B cell (primary cell): Measurements from ENCODE around the gene SMARCC1. TPM values are rescaled to one million over a fixed set of nuclear protein-coding genes. Genes with fewer than 3 reads are reported as not detected.

Experiments used
- ATAC-seq: fragments of 200-7000 bp; cut with Tn5 transposase; one replicate; pipeline ENCODE4 v1.10.0; 2021; ENCODE audit warnings: low read depth, mild to moderate bottlenecking, moderate number of reproducible peaks, moderate library complexity
- CTCF ChIA-PET: fragments of 350-600 bp; sonication (Branson Sonifier 250); formaldehyde crosslinking; loops from one replicate; lab custom pipeline; 2021; ENCODE audit warnings: antibody characterized with exemption, inconsistent platforms; lab: Charles Lee
- POLR2A ChIA-PET: fragments of 350-600 bp; sonication (Branson Sonifier 250); formaldehyde crosslinking; loops from one replicate; lab custom pipeline; 2021; ENCODE audit warnings: antibody characterized with exemption; lab: Charles Lee
- DNase-seq: peaks from one replicate; pipeline ENCODE4 v3.0.0; 2013
- H2AFZ ChIP-seq: 2 replicates; pipeline ENCODE4 v1.6.1; 2012; ENCODE audit warnings: mild to moderate bottlenecking, low read depth, low read length; ENCODE audit not compliant: insufficient read depth, poor library complexity, severe bottlenecking
- H3K27ac ChIP-seq, 2 donors: 1 replicate in 1 of 2; 2 replicates in 1 of 2; pipeline ENCODE4 v1.5.1; 2012 to 2013; ENCODE audit warnings: low read length in 2 of 2, mild to moderate bottlenecking in 2 of 2, moderate library complexity in 1 of 2
- H3K27me3 ChIP-seq, 4 experiments: fragments of 200-600 bp in 1 of 4; sonication (generic) in 1 of 4; replicated peaks in 1 of 4; 1 replicate in 2 of 4; 2 replicates in 2 of 4; pipeline versions ENCODE4 v1.6.1 to v1.7.0; 2013 to 2016; ENCODE audit warnings: low read length in 3 of 4, mild to moderate bottlenecking in 2 of 4, mixed read lengths in 1 of 4, moderate library complexity in 1 of 4; ENCODE audit not compliant: insufficient read depth in 4 of 4, control insufficient read depth in 3 of 4; ENCODE audit errors: control extremely low read depth in 1 of 4
- H3K36me3 ChIP-seq, 2 experiments: replicated peaks in 1 of 2; 1 replicate in 1 of 2; 2 replicates in 1 of 2; pipeline versions ENCODE4 v1.6.1 to v1.7.1; 2013; ENCODE audit warnings: low read length in 1 of 2; ENCODE audit not compliant: insufficient read depth in 2 of 2, control insufficient read depth in 1 of 2; ENCODE audit errors: control extremely low read depth in 1 of 2, extremely low read depth in 1 of 2
- H3K4me1 ChIP-seq, 2 donors: fragments of 200-600 bp in 1 of 2; sonication (generic) in 1 of 2; 1 replicate in 1 of 2; 2 replicates in 1 of 2; pipeline versions ENCODE4 v1.5.1 to v1.6.1; 2013 to 2017; ENCODE audit warnings: low read length in 2 of 2; ENCODE audit not compliant: control insufficient read depth in 2 of 2, insufficient read depth in 2 of 2
- H3K4me2 ChIP-seq: replicated peaks from 2 replicates; pipeline ENCODE3; 2012; ENCODE audit warnings: mild to moderate bottlenecking, low read depth, low read length; ENCODE audit not compliant: poor library complexity, severe bottlenecking
- H3K4me3 ChIP-seq, 5 experiments: fragments of 200-600 bp in 1 of 5; sonication (generic) in 1 of 5; 1 replicate in 3 of 5; 2 replicates in 2 of 5; pipeline versions ENCODE4 v1.5.1 to v1.7.0; 2011 to 2016; ENCODE audit warnings: low read length in 4 of 5, mild to moderate bottlenecking in 4 of 5, low read depth in 2 of 5, control low read depth in 1 of 5, moderate library complexity in 1 of 5; ENCODE audit not compliant: insufficient read depth in 1 of 5; ENCODE audit errors: control extremely low read depth in 1 of 5, extremely low read depth in 1 of 5
- H3K79me2 ChIP-seq: fragments of 200-600 bp; sonication (generic); one replicate; pipeline ENCODE4 v1.6.0; 2016; ENCODE audit warnings: low read length; ENCODE audit not compliant: control insufficient read depth, insufficient read depth
- H3K9ac ChIP-seq: fragments of 200-600 bp; sonication (generic); 2 replicates; pipeline ENCODE4 v1.6.1; 2017; ENCODE audit warnings: mild to moderate bottlenecking, low read length, moderate library complexity
- H3K9me3 ChIP-seq, 3 donors: one replicate each; pipeline versions ENCODE4 v1.6.1 to v1.7.1; 2013; ENCODE audit warnings: low read length in 2 of 3; ENCODE audit not compliant: control insufficient read depth in 2 of 3, insufficient read depth in 1 of 3; ENCODE audit errors: control extremely low read depth in 1 of 3
- H4K20me1 ChIP-seq: 2 replicates; pipeline ENCODE4 v1.6.0; 2012; ENCODE audit warnings: mild to moderate bottlenecking, low read length; ENCODE audit not compliant: insufficient read depth, control insufficient read depth, poor library complexity, severe bottlenecking
- H3K27ac Mint-ChIP-seq: one replicate; pipeline ENCODE4 v1.8.0; 2021; ENCODE audit warnings: mixed read lengths
- H3K27me3 Mint-ChIP-seq: one replicate; pipeline ENCODE4 v1.8.0; 2021; ENCODE audit warnings: mixed read lengths
- H3K4me1 Mint-ChIP-seq: one replicate; pipeline ENCODE4 v1.8.0; 2021; ENCODE audit warnings: mixed read lengths
- H3K4me3 Mint-ChIP-seq: one replicate; pipeline ENCODE4 v1.8.0; 2021; ENCODE audit warnings: mixed read lengths
- H3K9me3 Mint-ChIP-seq: one replicate; pipeline ENCODE4 v1.8.0; 2022; ENCODE audit warnings: mixed read lengths; ENCODE audit not compliant: insufficient read depth
- EZH2 ChIP-seq: IDR thresholded peaks from 2 replicates; pipeline ENCODE4 v1.6.1; 2012; ENCODE audit warnings: borderline replicate concordance, low read depth, mild to moderate bottlenecking, moderate library complexity, low read length; ENCODE audit not compliant: insufficient read depth, poor library complexity, severe bottlenecking
- WGBS: methylation state at CpG from one replicate; pipeline ENCODE4 v1.1.5; 2013; ENCODE audit warnings: missing lambda C conversion rate; ENCODE audit not compliant: insufficient coverage; 5-methylcytosine and 5-hydroxymethylcytosine counted together
- intact Hi-C: fragments of 100-400 bp; cut with micrococcal nuclease; formaldehyde crosslinking; loops from one replicate; pipeline ENCODE4 v1.10.0; 2022
- polyA plus RNA-seq: library from polyadenylated mRNA; depleted of rRNA; stranded (reverse); fragments of >200 nt; gene quantifications from 2 replicates; pipeline ENCODE4 v1.2.3, GENCODE V29; 2012
- total RNA-seq, 2 donors: library from RNA; stranded (reverse); fragments of 120-200 nt in 1 of 2; gene quantifications; 1 replicate in 1 of 2; 2 replicates in 1 of 2; pipeline versions ENCODE4 v1.2.3 to v1.2.4, GENCODE V29; 2013 to 2022
- TF ChIP-seq, protein P1 (sequence below): fragments of 200-600 bp; IDR thresholded peaks from one replicate; pipeline ENCODE4 v1.8.0; 2022; ENCODE audit warnings: antibody characterized with exemption, mild to moderate bottlenecking

Gene SMARCC1
- total and polyA plus RNA-seq, 2 donors (not counting 1 experiment from before 2014, with no cell fraction given): 13.1 to 155 TPM

DNA sequence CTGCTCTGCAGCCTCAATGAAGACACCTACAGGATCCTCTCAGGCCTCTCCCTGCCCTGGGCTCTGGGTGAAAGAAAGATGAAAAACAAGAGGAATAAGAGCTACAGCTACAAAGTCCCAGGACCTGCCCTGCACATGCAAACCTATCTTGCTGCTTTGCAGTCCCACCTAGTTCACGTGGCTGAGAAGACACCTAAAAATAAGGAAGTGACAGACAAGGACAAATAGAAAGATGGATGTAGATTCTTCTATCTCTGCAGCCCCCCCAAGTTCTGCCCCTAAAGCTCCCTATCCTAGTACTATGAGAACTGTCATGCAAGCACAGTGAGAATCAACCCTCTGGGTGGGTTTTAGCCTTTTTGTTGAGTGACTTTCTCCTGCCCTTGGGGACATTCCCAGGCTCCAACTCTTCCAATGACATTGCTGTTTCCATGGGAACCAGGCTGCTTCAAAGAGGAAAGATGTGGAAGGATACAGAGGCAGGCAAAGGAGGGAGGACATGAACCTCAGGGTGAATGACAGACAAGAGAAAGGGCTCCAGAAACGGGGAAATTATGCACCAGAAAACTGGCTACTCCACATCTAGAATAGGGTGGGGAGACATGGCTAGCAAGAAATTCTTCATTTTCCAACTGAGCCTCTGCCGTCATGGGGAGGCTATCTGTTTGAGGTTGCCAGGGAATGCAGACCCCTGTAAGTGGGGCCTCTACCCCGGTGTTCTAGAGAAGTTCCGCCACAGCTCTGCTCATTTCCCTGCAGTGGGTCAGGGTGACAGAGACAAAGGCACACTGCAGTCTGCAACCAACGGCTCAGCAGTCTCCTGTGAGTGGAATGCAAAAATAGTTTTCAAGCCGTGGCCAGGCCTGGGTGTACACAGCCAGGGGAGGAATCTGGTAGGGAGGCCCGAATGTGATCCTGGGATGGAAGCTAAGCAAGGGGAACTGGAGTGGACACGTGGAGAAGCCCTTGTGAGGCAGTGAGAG lies 208.2 kb downstream of the SMARCC1 start:
- Histone ChIP-seq H3K4me1 (peaks cover 8 to 9% of the 10 kb centered on the region in 2 donors), H2AFZ (no peak overlapping the region), H3K9me3 (peaks cover 0 to 5% (median 0%) of the 10 kb centered on the region in 3 donors), H3K4me3 (no peak overlapping the region), H4K20me1 (no peaks in the 10 kb centered on the region), H3K36me3 (no peaks in the 10 kb centered on the region), H3K9ac (no peak overlapping the region), H3K27me3 (peaks cover 0 to 28% (median 10%) of the 10 kb centered on the region in 4 experiments), H3K4me2 (no peak overlapping the region), H3K79me2 (no peaks in the 10 kb centered on the region), H3K27ac (no peak overlapping the region)
- no peak overlapping the region for H3K4me3 Mint-ChIP-seq
- TF ChIP-seq EZH2: no peak
- TF ChIP-seq, protein P1, sequence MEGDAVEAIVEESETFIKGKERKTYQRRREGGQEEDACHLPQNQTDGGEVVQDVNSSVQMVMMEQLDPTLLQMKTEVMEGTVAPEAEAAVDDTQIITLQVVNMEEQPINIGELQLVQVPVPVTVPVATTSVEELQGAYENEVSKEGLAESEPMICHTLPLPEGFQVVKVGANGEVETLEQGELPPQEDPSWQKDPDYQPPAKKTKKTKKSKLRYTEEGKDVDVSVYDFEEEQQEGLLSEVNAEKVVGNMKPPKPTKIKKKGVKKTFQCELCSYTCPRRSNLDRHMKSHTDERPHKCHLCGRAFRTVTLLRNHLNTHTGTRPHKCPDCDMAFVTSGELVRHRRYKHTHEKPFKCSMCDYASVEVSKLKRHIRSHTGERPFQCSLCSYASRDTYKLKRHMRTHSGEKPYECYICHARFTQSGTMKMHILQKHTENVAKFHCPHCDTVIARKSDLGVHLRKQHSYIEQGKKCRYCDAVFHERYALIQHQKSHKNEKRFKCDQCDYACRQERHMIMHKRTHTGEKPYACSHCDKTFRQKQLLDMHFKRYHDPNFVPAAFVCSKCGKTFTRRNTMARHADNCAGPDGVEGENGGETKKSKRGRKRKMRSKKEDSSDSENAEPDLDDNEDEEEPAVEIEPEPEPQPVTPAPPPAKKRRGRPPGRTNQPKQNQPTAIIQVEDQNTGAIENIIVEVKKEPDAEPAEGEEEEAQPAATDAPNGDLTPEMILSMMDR: no peak
- ATAC-seq: no peak
- WGBS: 90% methylated on average over 6 of the region's 9 CpGs
- DNase-seq: no peak
- no peaks in the 10 kb centered on the region for H3K4me1 Mint-ChIP-seq
- ChIA-PET POLR2A (interaction anchor here (0.6 kb wide), 1 partner anchor 191 kb away, joined by 6 read pairs; no protein-coding TSS in a partner anchor), CTCF (no interaction called here)
- intact Hi-C loops: no loop called here
- H3K9me3 Mint-ChIP-seq: no peaks in the 10 kb centered on the region
- H3K27me3 Mint-ChIP-seq: peaks cover 24% of the 10 kb centered on the region
- no peak overlapping the region for H3K27ac Mint-ChIP-seq
